SJSA1 (cell line): ENCODE results near the gene DNM3. TPM values are rescaled to one million over a fixed set of nuclear protein-coding genes. Genes with fewer than 3 reads are reported as not detected.

Source experiments
- DNase-seq, 2 experiments: peaks; one replicate each; pipeline ENCODE4 v3.0.0-alpha.2; 2015 to 2020; ENCODE audit warnings: low spot score in 2 of 2, low read depth in 1 of 2
- H3K27ac ChIP-seq: fragments of 250-450 bp; sonication (Bioruptor Pico); 2 replicates; pipeline ENCODE4 v1.5.1; 2020; ENCODE audit warnings: mild to moderate bottlenecking, moderate library complexity
- H3K27me3 ChIP-seq: fragments of 250-450 bp; sonication (Bioruptor Pico); replicated peaks from 2 replicates; pipeline ENCODE4 v1.5.1; 2020; ENCODE audit warnings: mild to moderate bottlenecking, moderate library complexity
- H3K36me3 ChIP-seq: fragments of 250-450 bp; sonication (Bioruptor Pico); 2 replicates; pipeline ENCODE4 v1.5.1; 2020; ENCODE audit warnings: mild to moderate bottlenecking
- H3K4me1 ChIP-seq: fragments of 250-450 bp; sonication (Bioruptor Pico); replicated peaks from 2 replicates; pipeline ENCODE4 v1.6.1; 2021; ENCODE audit warnings: mild to moderate bottlenecking
- H3K4me3 ChIP-seq: fragments of 250-450 bp; sonication (Bioruptor Pico); 2 replicates; pipeline ENCODE4 v1.5.1; 2020; ENCODE audit warnings: mild to moderate bottlenecking
- H3K9me3 ChIP-seq: fragments of 250-450 bp; sonication (Bioruptor Pico); replicated peaks from 2 replicates; pipeline ENCODE4 v1.5.1; 2020; ENCODE audit warnings: mild to moderate bottlenecking
- total RNA-seq: library from RNA; depleted of rRNA; stranded (reverse); fragments of >200 nt; shearing (Covaris generic); gene quantifications from 2 replicates; pipeline ENCODE4 v1.2.3, GENCODE V29; 2014

The DNM3 gene
- total RNA-seq, 1 experiment from 2014 or later = 1.7 TPM

- H3K27ac ChIP-seq = no peak overlapping the region
- H3K4me1 ChIP-seq = no peaks in the 10 kb centered on the region
- no peak overlapping the region for H3K4me3 ChIP-seq
- H3K36me3 ChIP-seq = no peaks in the 10 kb centered on the region
- H3K27me3 ChIP-seq = no peaks in the 10 kb centered on the region
- H3K9me3 ChIP-seq = no peaks in the 10 kb centered on the region
- no peak for DNase-seq
Measured at GRCh38 chr1:171934664-171935063, 93.4 kb downstream of the DNM3 start.

GRCh38 chr1:171935086-171935485 is 93.8 kb downstream of the DNM3 start:
- DNase-seq = no peak
- no peaks in the 10 kb centered on the region for H3K9me3 ChIP-seq
- H3K27ac ChIP-seq = no peak overlapping the region
- no peaks in the 10 kb centered on the region for H3K36me3 ChIP-seq
- no peaks in the 10 kb centered on the region for H3K27me3 ChIP-seq
- no peak overlapping the region for H3K4me3 ChIP-seq
- H3K4me1 ChIP-seq = no peaks in the 10 kb centered on the region

GRCh38 chr1:171935664-171936063 is 94.4 kb downstream of the DNM3 start:
- no peak overlapping the region for H3K4me3 ChIP-seq
- DNase-seq = no peak
- H3K4me1 ChIP-seq = no peaks in the 10 kb centered on the region
- H3K9me3 ChIP-seq = no peaks in the 10 kb centered on the region
- H3K27me3 ChIP-seq = no peaks in the 10 kb centered on the region
- no peak overlapping the region for H3K27ac ChIP-seq
- H3K36me3 ChIP-seq = no peaks in the 10 kb centered on the region

- Histone ChIP-seq H3K4me1 (no peaks in the 10 kb centered on the region), H3K27ac (no peak overlapping the region), H3K36me3 (no peaks in the 10 kb centered on the region), H3K27me3 (no peaks in the 10 kb centered on the region), H3K9me3 (no peaks in the 10 kb centered on the region), H3K4me3 (no peak overlapping the region)
- DNase-seq = no peak
Measured at GRCh38 chr1:171937938-171938337, 96.6 kb downstream of the DNM3 start.

GRCh38 chr1:171939740-171940139 is 98.4 kb downstream of the DNM3 start:
- H3K4me3 ChIP-seq = no peak overlapping the region
- no peak for DNase-seq
- no peaks in the 10 kb centered on the region for H3K9me3 ChIP-seq
- H3K27me3 ChIP-seq = no peaks in the 10 kb centered on the region
- H3K27ac ChIP-seq = no peak overlapping the region
- no peaks in the 10 kb centered on the region for H3K4me1 ChIP-seq
- H3K36me3 ChIP-seq = no peaks in the 10 kb centered on the region

GRCh38 chr1:171940368-171940767 is 99.1 kb downstream of the DNM3 start:
- no peak for DNase-seq
- Histone ChIP-seq H3K4me3 (no peak overlapping the region), H3K36me3 (no peaks in the 10 kb centered on the region)

GRCh38 chr1:171941920-171942319 is 100.6 kb downstream of the DNM3 start:
- no peaks in the 10 kb centered on the region for H3K36me3 ChIP-seq
- DNase-seq = no peak
- H3K9me3 ChIP-seq = no peaks in the 10 kb centered on the region
- H3K4me1 ChIP-seq = no peaks in the 10 kb centered on the region
- no peak overlapping the region for H3K27ac ChIP-seq
- no peak overlapping the region for H3K4me3 ChIP-seq
- H3K27me3 ChIP-seq = no peaks in the 10 kb centered on the region

More at GRCh38 chr1:171940368-171940767, 99.1 kb downstream of the DNM3 start:
- Histone ChIP-seq H3K27ac (no peak overlapping the region), H3K9me3 (no peaks in the 10 kb centered on the region), H3K27me3 (no peaks in the 10 kb centered on the region), H3K4me1 (no peaks in the 10 kb centered on the region)

- H3K27me3 ChIP-seq = no peaks in the 10 kb centered on the region
- no peak overlapping the region for H3K27ac ChIP-seq
- H3K36me3 ChIP-seq = no peaks in the 10 kb centered on the region
- H3K4me1 ChIP-seq = no peaks in the 10 kb centered on the region
- no peak for DNase-seq
- H3K9me3 ChIP-seq = no peaks in the 10 kb centered on the region
- H3K4me3 ChIP-seq = no peak overlapping the region
Measured at GRCh38 chr1:171943973-171944561, 102.8 kb downstream of the DNM3 start.

GRCh38 chr1:171948511-171948910 is 107.2 kb downstream of the DNM3 start:
- no peaks in the 10 kb centered on the region for H3K4me1 ChIP-seq
- no peak for DNase-seq
- H3K27ac ChIP-seq = no peak overlapping the region
- no peaks in the 10 kb centered on the region for H3K36me3 ChIP-seq
- no peaks in the 10 kb centered on the region; the same call in 1 of the 2 replicates for H3K27me3 ChIP-seq
- no peaks in the 10 kb centered on the region for H3K9me3 ChIP-seq
- H3K4me3 ChIP-seq = no peak overlapping the region

GRCh38 chr1:171949316-171949715 is 108.0 kb downstream of the DNM3 start:
- no peak overlapping the region for H3K4me3 ChIP-seq
- H3K4me1 ChIP-seq = no peaks in the 10 kb centered on the region
- H3K27ac ChIP-seq = no peak overlapping the region
- H3K27me3 ChIP-seq = no peaks in the 10 kb centered on the region; the same call in 1 of the 2 replicates
- no peaks in the 10 kb centered on the region for H3K9me3 ChIP-seq
- no peaks in the 10 kb centered on the region for H3K36me3 ChIP-seq
- no peak for DNase-seq

- Histone ChIP-seq H3K4me1 (no peaks in the 10 kb centered on the region), H3K27ac (no peak overlapping the region), H3K4me3 (no peak overlapping the region), H3K27me3 (no peaks in the 10 kb centered on the region; the same call in 1 of the 2 replicates), H3K9me3 (no peaks in the 10 kb centered on the region), H3K36me3 (no peaks in the 10 kb centered on the region)
- no peak for DNase-seq
Measured at GRCh38 chr1:171953835-171954234, 112.5 kb downstream of the DNM3 start.

GRCh38 chr1:171954361-171954760 is 113.1 kb downstream of the DNM3 start:
- H3K36me3 ChIP-seq = no peaks in the 10 kb centered on the region
- no peaks in the 10 kb centered on the region for H3K4me1 ChIP-seq
- no peak overlapping the region for H3K4me3 ChIP-seq
- no peaks in the 10 kb centered on the region; the same call in 1 of the 2 replicates for H3K27me3 ChIP-seq
- no peaks in the 10 kb centered on the region for H3K9me3 ChIP-seq
- no peak for DNase-seq
- no peak overlapping the region for H3K27ac ChIP-seq

GRCh38 chr1:171961861-171962260 is 120.6 kb downstream of the DNM3 start:
- Histone ChIP-seq H3K27ac (no peak overlapping the region), H3K27me3 (no peaks in the 10 kb centered on the region), H3K4me1 (no peaks in the 10 kb centered on the region), H3K4me3 (no peak overlapping the region), H3K9me3 (no peaks in the 10 kb centered on the region), H3K36me3 (no peaks in the 10 kb centered on the region)
- DNase-seq = no peak

- Histone ChIP-seq H3K27me3 (no peaks in the 10 kb centered on the region), H3K9me3 (no peaks in the 10 kb centered on the region), H3K4me1 (no peaks in the 10 kb centered on the region), H3K27ac (no peak overlapping the region), H3K4me3 (no peak overlapping the region), H3K36me3 (no peaks in the 10 kb centered on the region)
- DNase-seq = no peak
Measured at GRCh38 chr1:171963762-171964161, 122.5 kb downstream of the DNM3 start.

GRCh38 chr1:171965777-171966176 is 124.5 kb downstream of the DNM3 start:
- H3K4me1 ChIP-seq = no peaks in the 10 kb centered on the region
- DNase-seq = no peak

More at GRCh38 chr1:171965777-171966176, 124.5 kb downstream of the DNM3 start:
- H3K4me3 ChIP-seq = no peak overlapping the region
- H3K27me3 ChIP-seq = no peaks in the 10 kb centered on the region; the same call in 1 of the 2 replicates
- H3K36me3 ChIP-seq = no peaks in the 10 kb centered on the region
- H3K9me3 ChIP-seq = no peaks in the 10 kb centered on the region
- H3K27ac ChIP-seq = no peak overlapping the region
